Fibroblast of lung (primary cell): Measurements from ENCODE around the gene EBF4. TPM values are rescaled to one million over a fixed set of nuclear protein-coding genes. Genes with fewer than 3 reads are reported as not detected.
A peak's percentile ranks its signal among the peaks of the same experiment; 100 is the strongest.

ENCODE experiments used
- DNase-seq, 2 donors: peaks; one replicate each; pipeline versions ENCODE4 v3.0.0 to v3.0.0-alpha.2; 2010; ENCODE audit warnings: low read depth in 2 of 2
- H2AFZ ChIP-seq: 2 replicates; pipeline ENCODE4 v1.5.1; 2012; ENCODE audit warnings: low read length, control low read depth, inconsistent platforms
- H3K27ac ChIP-seq: 2 replicates; pipeline ENCODE4 v1.5.1; 2011; ENCODE audit warnings: low read length, control low read depth; ENCODE audit not compliant: insufficient read depth
- H3K27me3 ChIP-seq: 2 replicates; pipeline ENCODE4 v1.5.1; 2011; ENCODE audit warnings: mild to moderate bottlenecking, low read length; ENCODE audit not compliant: control insufficient read depth, insufficient read depth
- H3K36me3 ChIP-seq: 2 replicates; pipeline ENCODE4 v1.5.1; 2011; ENCODE audit warnings: low read length; ENCODE audit not compliant: control insufficient read depth, insufficient read depth
- H3K4me1 ChIP-seq: 2 replicates; pipeline ENCODE4 v1.5.1; 2011; ENCODE audit warnings: low read length; ENCODE audit not compliant: control insufficient read depth, insufficient read depth; ENCODE audit errors: extremely low read depth
- H3K4me2 ChIP-seq: 2 replicates; pipeline ENCODE4 v1.5.1; 2011; ENCODE audit warnings: low read length, control low read depth; ENCODE audit not compliant: insufficient read depth; ENCODE audit errors: extremely low read depth
- H3K4me3 ChIP-seq, 4 experiments: fragments of 200-600 bp in 1 of 4; sonication (generic) in 1 of 4; replicated peaks in 1 of 4; 2 replicates each; pipeline ENCODE4 v1.5.1; 2011 to 2016; ENCODE audit warnings: low read length in 4 of 4, low read depth in 3 of 4, mild to moderate bottlenecking in 3 of 4, control low read depth in 2 of 4, inconsistent platforms in 1 of 4, mixed read lengths in 1 of 4; ENCODE audit not compliant: insufficient read depth in 1 of 4; ENCODE audit errors: control extremely low read depth in 1 of 4
- H3K79me2 ChIP-seq: 2 replicates; pipeline ENCODE4 v1.5.1; 2012; ENCODE audit warnings: mild to moderate bottlenecking, low read length, inconsistent platforms; ENCODE audit not compliant: control insufficient read depth, insufficient read depth
- H3K9ac ChIP-seq: 2 replicates; pipeline ENCODE4 v1.5.1; 2011; ENCODE audit warnings: mild to moderate bottlenecking, low read length, control low read depth; ENCODE audit not compliant: insufficient read depth
- H3K9me3 ChIP-seq: 2 replicates; pipeline ENCODE4 v1.5.1; 2012; ENCODE audit warnings: low read depth, low read length; ENCODE audit not compliant: control insufficient read depth, insufficient read depth
- H4K20me1 ChIP-seq: 2 replicates; pipeline ENCODE4 v1.5.1; 2011; ENCODE audit warnings: low read length; ENCODE audit not compliant: control insufficient read depth, insufficient read depth; ENCODE audit errors: extremely low read depth
- CTCF ChIP-seq, 2 donors: IDR thresholded peaks in 1 of 2; conservative IDR thresholded peaks in 1 of 2; 1 replicate in 1 of 2; 2 replicates in 1 of 2; pipeline ENCODE4 v1.5.1; 2011 to 2012; ENCODE audit warnings: low read length in 2 of 2, control low read depth in 1 of 2, inconsistent platforms in 1 of 2, low read depth in 1 of 2, mild to moderate bottlenecking in 1 of 2
- EZH2 ChIP-seq: IDR thresholded peaks from 2 replicates; pipeline ENCODE4 v1.5.1; 2012; ENCODE audit warnings: low read length, control low read depth, mild to moderate bottlenecking; ENCODE audit errors: missing control alignments
- polyA plus RNA-seq, 2 donors: library from polyadenylated mRNA; depleted of rRNA in 1 of 2; stranded (reverse) in 1 of 2; unstranded in 1 of 2; fragments of >200 nt; gene quantifications; 2 replicates each; pipeline ENCODE4 v1.2.1, GENCODE V29; 2011 to 2012; ENCODE audit warnings: missing spikeins in 1 of 2
- total RNA-seq: library from RNA; depleted of rRNA; stranded (reverse); fragments of >200 nt; gene quantifications from 2 replicates; pipeline ENCODE4 v1.2.1, GENCODE V29; 2014

The EBF4 gene
- total and polyA plus RNA-seq, 2 donors (not counting 1 experiment from before 2014, with no cell fraction given): 0.35 to 0.99 TPM

DNA sequence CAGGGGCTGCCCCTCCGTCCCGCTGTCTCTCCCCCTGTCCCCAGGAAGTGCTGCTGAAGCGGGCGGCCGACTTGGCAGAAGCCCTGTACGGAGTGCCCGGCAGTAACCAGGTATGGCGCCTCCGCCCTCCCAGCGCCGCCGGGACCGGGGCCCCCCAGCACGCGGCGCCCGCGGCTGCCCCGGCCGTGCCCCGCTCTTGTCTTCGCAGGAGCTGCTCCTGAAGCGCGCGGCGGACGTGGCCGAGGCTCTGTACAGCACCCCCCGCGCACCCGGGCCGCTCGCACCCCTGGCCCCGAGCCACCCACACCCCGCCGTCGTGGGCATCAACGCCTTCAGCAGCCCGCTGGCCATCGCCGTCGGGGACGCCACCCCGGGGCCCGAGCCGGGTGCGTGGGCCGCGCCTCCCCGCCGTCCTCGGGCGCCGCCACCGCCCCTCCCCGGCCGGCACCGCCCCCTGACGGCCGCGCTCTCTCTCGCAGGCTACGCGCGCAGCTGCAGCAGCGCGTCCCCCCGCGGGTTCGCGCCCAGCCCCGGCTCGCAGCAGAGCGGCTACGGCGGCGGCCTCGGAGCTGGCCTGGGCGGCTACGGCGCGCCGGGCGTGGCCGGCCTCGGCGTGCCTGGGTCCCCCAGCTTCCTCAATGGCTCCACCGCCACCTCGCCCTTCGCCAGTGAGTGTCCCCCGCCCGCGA, 59.4 kb downstream of the EBF4 start:
- no peaks in the 10 kb centered on the region for H4K20me1 ChIP-seq
- H3K9me3 ChIP-seq: no peaks in the 10 kb centered on the region
- H3K36me3 ChIP-seq: no peaks in the 10 kb centered on the region
- DNase-seq: no peak
- H2AFZ ChIP-seq: peak overlapping the region; percentile 55
- H3K79me2 ChIP-seq: no peaks in the 10 kb centered on the region
- H3K9ac ChIP-seq: peak overlapping the region; percentile 16
- H3K4me2 ChIP-seq: peak overlapping the region; percentile 68
- H3K27ac ChIP-seq: no peak overlapping the region
- TF ChIP-seq CTCF (conservative IDR thresholded peaks at IDR 0.05 in 1 of 2, IDR thresholded peaks at IDR 0.05 in 1 of 2; ENCODE audit: low read depth in 1 of 2, low read length in 2 of 2): no peak
- TF ChIP-seq EZH2: no peak
- H3K27me3 ChIP-seq: peaks cover 27% of the 10 kb centered on the region
- H3K4me1 ChIP-seq: peaks cover 3% of the 10 kb centered on the region
- H3K4me3 ChIP-seq: peak overlapping the region in 3 of 4 experiments; percentile 40 to 56 (median 46)

DNA sequence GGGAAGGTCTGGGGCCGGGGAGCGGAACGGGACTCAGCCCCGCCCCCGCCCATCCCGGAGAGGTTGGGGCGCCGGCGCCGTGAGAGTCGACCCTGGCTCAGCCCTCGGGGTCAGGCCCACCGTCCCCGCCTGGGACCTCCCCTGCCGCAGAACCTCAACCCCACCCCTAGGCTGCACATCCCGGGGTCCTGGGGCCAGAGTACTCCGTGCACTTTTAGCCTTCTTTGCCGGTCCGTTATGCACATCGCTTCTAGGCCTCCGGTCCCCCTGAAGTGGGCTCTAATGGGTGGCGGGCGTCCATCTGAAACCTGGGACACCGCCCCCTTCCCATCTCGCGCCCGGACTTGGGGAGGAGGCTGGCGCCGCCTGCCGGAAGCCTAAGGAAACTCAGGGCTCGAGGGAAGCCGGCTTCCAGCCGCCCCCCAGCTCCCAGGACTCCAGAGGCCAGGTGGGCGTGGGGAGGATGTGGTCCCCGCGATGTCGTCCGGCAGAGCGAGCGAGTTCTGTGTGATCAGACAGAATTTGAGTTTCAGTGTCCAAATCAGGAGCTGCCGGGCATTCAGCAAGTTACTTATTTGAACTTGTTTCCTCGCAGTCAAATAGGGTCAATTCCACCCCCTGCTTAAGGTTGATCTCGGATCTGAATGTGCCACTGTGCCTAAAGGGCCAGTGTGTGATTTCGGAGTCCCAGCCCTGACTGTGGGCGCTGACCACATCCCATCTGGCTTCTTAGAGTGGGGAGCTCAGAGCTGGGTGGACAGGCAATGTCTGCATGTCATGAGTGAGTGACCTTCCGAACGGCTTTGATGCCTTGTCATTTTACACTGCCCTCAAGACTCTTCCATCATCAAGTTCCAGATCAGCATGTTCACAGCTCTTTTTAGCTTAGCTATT, 60.2 kb downstream of the EBF4 start:
- peak; percentile 14 to 28 for DNase-seq
- Histone ChIP-seq H4K20me1 (no peaks in the 10 kb centered on the region), H3K27me3 (peaks cover 27% of the 10 kb centered on the region)

More for the DNA sequence above, 60.2 kb downstream of the EBF4 start:
- Histone ChIP-seq H3K36me3 (no peaks in the 10 kb centered on the region), H2AFZ (peak overlapping the region; percentile 55), H3K4me3 (peak overlapping the region in 3 of 4 experiments; percentile 40 to 56 (median 46)), H3K4me2 (peak overlapping the region; percentile 68), H3K9ac (peak overlapping the region; percentile 16), H3K79me2 (no peaks in the 10 kb centered on the region), H3K27ac (no peak overlapping the region), H3K9me3 (no peaks in the 10 kb centered on the region), H3K4me1 (peaks cover 3% of the 10 kb centered on the region)
- TF ChIP-seq CTCF (conservative IDR thresholded peaks at IDR 0.05 in 1 of 2, IDR thresholded peaks at IDR 0.05 in 1 of 2; ENCODE audit: low read depth in 1 of 2, low read length in 2 of 2): peak; percentile 66 to 71
- no peak for TF ChIP-seq EZH2
